Neural cell (in vitro differentiated cells): ENCODE measurements around the gene TMEM259. TPM values are rescaled to one million over a fixed set of nuclear protein-coding genes. Genes with fewer than 3 reads are reported as not detected.

Experiments
- H2AFZ ChIP-seq: fragments of 200-600, 300-800 bp; sonication (generic), shearing (Covaris generic); 2 replicates; pipeline ENCODE4 v1.6.0; 2014; ENCODE audit warnings: low read depth, mild to moderate bottlenecking, antibody characterized with exemption, low read length, moderate library complexity
- H3F3A ChIP-seq: fragments of 200-600 bp; shearing (Covaris generic); 2 replicates; pipeline ENCODE4 v1.6.1; 2016; ENCODE audit warnings: mild to moderate bottlenecking, moderate library complexity, mixed read lengths, antibody characterized with exemption, low read length; ENCODE audit not compliant: insufficient read depth, poor library complexity, severe bottlenecking
- H3K27ac ChIP-seq: fragments of 200-600, 300-800 bp; sonication (generic), shearing (Covaris generic); 2 replicates; pipeline ENCODE4 v1.5.1; 2014; ENCODE audit warnings: mild to moderate bottlenecking, low read length, moderate library complexity
- H3K27me3 ChIP-seq: fragments of 300-800, 200-600 bp; sonication (generic), shearing (Covaris generic); 2 replicates; pipeline ENCODE4 v1.6.0; 2014; ENCODE audit warnings: mild to moderate bottlenecking, low read depth, low read length, moderate library complexity; ENCODE audit not compliant: insufficient read depth
- H3K36me3 ChIP-seq: fragments of 300-800, 200-600 bp; sonication (generic), shearing (Covaris generic); 2 replicates; pipeline ENCODE4 v1.5.1; 2014; ENCODE audit warnings: mild to moderate bottlenecking, antibody characterized with exemption, low read length, moderate library complexity; ENCODE audit not compliant: insufficient read depth
- H3K4me2 ChIP-seq: fragments of 300-800, 200-600 bp; sonication (generic), shearing (Covaris generic); 2 replicates; pipeline ENCODE4 v1.6.0; 2014; ENCODE audit warnings: mild to moderate bottlenecking, low read length
- H3K4me3 ChIP-seq: fragments of 300-800, 200-600 bp; sonication (generic), shearing (Covaris generic); 2 replicates; pipeline ENCODE4 v1.5.1; 2014; ENCODE audit warnings: mild to moderate bottlenecking, low read length, moderate library complexity
- H3K79me2 ChIP-seq: fragments of 200-600 bp; shearing (Covaris generic); replicated peaks from 2 replicates; pipeline ENCODE4 v1.6.0; 2014; ENCODE audit warnings: mild to moderate bottlenecking, low read length, moderate library complexity; ENCODE audit not compliant: insufficient read depth
- H3K9ac ChIP-seq: fragments of 300-800, 200-600 bp; sonication (generic), shearing (Covaris generic); 2 replicates; pipeline ENCODE4 v1.6.1; 2016; ENCODE audit warnings: mild to moderate bottlenecking, low read length, mixed read lengths
- H3K9me2 ChIP-seq: fragments of 200-600 bp; shearing (Covaris generic); 2 replicates; pipeline ENCODE4 v1.6.1; 2016; ENCODE audit warnings: mild to moderate bottlenecking, low read length, mixed read lengths; ENCODE audit not compliant: insufficient read depth
- H3K9me3 ChIP-seq: fragments of 200-600, 300-800 bp; sonication (generic), shearing (Covaris generic); 2 replicates; pipeline ENCODE4 v1.6.1; 2016; ENCODE audit warnings: mild to moderate bottlenecking, mixed run types, low read length, moderate library complexity, mixed read lengths
- H4K20me1 ChIP-seq: fragments of 200-600 bp; shearing (Covaris generic); 2 replicates; pipeline ENCODE4 v1.6.1; 2016; ENCODE audit warnings: mild to moderate bottlenecking, mixed run types; ENCODE audit not compliant: insufficient read depth
- EP300 ChIP-seq: fragments of 450-650 bp; conservative IDR thresholded peaks from 2 replicates; pipeline ENCODE4 v1.6.1; 2014; ENCODE audit warnings: antibody characterized with exemption, mild to moderate bottlenecking, moderate library complexity; ENCODE audit not compliant: poor library complexity, severe bottlenecking
- EZH2 ChIP-seq: fragments of 200-600, 300-800 bp; shearing (Covaris generic), sonication (generic); IDR thresholded peaks from 2 replicates; pipeline ENCODE4 v1.6.1; 2014; ENCODE audit warnings: antibody characterized with exemption, low read length, borderline replicate concordance, mild to moderate bottlenecking; ENCODE audit not compliant: insufficient read depth, poor library complexity, severe bottlenecking
- MXI1 ChIP-seq: fragments of 450-650 bp; conservative IDR thresholded peaks from 2 replicates; pipeline ENCODE4 v1.6.1; 2014; ENCODE audit warnings: antibody characterized with exemption, mild to moderate bottlenecking; ENCODE audit not compliant: poor library complexity, severe bottlenecking
- POLR2AphosphoS5 ChIP-seq: IDR thresholded peaks from 2 replicates; pipeline ENCODE4 v1.6.1; 2012
- RAD21 ChIP-seq: fragments of 450-650 bp; conservative IDR thresholded peaks from 2 replicates; pipeline ENCODE4 v1.6.1; 2014; ENCODE audit warnings: antibody characterized with exemption, mild to moderate bottlenecking, moderate library complexity
- SMC3 ChIP-seq: fragments of 450-650 bp; conservative IDR thresholded peaks from 2 replicates; pipeline ENCODE4 v1.6.1; 2014; ENCODE audit warnings: antibody characterized with exemption, mild to moderate bottlenecking, moderate library complexity; ENCODE audit not compliant: poor library complexity
- TAF1 ChIP-seq: IDR thresholded peaks from 2 replicates; pipeline ENCODE4 v1.6.1; 2012; ENCODE audit warnings: low read depth
- polyA plus RNA-seq: library from polyadenylated mRNA; depleted of rRNA; stranded (reverse); fragments of >200 nt; gene quantifications from 2 replicates; pipeline ENCODE4 v1.2.3, GENCODE V29; 2014
- TF ChIP-seq, protein P1 (sequence below): fragments of 450-650 bp; IDR thresholded peaks from 2 replicates; pipeline ENCODE4 v1.5.1; 2014; ENCODE audit warnings: antibody characterized with exemption, mild to moderate bottlenecking, moderate library complexity; ENCODE audit not compliant: poor library complexity, severe bottlenecking
- TF ChIP-seq, protein P2 (sequence below): IDR thresholded peaks from 2 replicates; pipeline ENCODE4 v1.6.1; 2012; ENCODE audit warnings: borderline replicate concordance

Gene TMEM259
- polyA plus RNA-seq, 1 donor from 2014 or later = 176 TPM

DNA sequence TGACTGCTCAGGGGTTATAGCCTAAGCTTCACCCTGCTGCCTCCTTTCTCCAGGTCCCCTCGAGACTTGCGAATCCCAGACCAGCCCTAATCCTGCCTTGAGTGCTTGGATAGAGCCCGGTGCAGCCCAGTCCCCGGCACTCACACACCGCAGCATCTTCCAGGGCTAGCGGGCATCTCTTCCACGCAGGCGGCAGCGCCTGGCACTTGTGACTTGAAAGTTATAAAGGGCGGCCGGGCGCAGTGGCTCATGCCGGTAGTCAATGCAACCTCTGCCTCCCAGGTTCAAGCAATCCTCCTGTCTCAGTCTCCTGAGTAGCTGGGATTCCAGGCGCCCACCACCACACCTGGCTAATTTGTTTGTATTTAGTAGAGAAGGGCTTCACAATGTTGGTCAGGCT lies 34.8 kb downstream of the TMEM259 start:
- no peaks in the 10 kb centered on the region for H3K36me3 ChIP-seq
- no peak overlapping the region for H3K9ac ChIP-seq
- no peaks in the 10 kb centered on the region for H3K9me3 ChIP-seq
- H3K4me3 ChIP-seq = no peak overlapping the region
- H3K27me3 ChIP-seq = no peaks in the 10 kb centered on the region
- no peak overlapping the region for H3K27ac ChIP-seq
- no peak overlapping the region for H2AFZ ChIP-seq
- no peaks in the 10 kb centered on the region for H4K20me1 ChIP-seq
- TF ChIP-seq RAD21 (no peak), EZH2 (no peak), MXI1 (no peak), POLR2AphosphoS5 (no peak), TAF1 (no peak)
- TF ChIP-seq, protein P1, sequence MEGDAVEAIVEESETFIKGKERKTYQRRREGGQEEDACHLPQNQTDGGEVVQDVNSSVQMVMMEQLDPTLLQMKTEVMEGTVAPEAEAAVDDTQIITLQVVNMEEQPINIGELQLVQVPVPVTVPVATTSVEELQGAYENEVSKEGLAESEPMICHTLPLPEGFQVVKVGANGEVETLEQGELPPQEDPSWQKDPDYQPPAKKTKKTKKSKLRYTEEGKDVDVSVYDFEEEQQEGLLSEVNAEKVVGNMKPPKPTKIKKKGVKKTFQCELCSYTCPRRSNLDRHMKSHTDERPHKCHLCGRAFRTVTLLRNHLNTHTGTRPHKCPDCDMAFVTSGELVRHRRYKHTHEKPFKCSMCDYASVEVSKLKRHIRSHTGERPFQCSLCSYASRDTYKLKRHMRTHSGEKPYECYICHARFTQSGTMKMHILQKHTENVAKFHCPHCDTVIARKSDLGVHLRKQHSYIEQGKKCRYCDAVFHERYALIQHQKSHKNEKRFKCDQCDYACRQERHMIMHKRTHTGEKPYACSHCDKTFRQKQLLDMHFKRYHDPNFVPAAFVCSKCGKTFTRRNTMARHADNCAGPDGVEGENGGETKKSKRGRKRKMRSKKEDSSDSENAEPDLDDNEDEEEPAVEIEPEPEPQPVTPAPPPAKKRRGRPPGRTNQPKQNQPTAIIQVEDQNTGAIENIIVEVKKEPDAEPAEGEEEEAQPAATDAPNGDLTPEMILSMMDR = no peak
- TF ChIP-seq, protein P2, sequence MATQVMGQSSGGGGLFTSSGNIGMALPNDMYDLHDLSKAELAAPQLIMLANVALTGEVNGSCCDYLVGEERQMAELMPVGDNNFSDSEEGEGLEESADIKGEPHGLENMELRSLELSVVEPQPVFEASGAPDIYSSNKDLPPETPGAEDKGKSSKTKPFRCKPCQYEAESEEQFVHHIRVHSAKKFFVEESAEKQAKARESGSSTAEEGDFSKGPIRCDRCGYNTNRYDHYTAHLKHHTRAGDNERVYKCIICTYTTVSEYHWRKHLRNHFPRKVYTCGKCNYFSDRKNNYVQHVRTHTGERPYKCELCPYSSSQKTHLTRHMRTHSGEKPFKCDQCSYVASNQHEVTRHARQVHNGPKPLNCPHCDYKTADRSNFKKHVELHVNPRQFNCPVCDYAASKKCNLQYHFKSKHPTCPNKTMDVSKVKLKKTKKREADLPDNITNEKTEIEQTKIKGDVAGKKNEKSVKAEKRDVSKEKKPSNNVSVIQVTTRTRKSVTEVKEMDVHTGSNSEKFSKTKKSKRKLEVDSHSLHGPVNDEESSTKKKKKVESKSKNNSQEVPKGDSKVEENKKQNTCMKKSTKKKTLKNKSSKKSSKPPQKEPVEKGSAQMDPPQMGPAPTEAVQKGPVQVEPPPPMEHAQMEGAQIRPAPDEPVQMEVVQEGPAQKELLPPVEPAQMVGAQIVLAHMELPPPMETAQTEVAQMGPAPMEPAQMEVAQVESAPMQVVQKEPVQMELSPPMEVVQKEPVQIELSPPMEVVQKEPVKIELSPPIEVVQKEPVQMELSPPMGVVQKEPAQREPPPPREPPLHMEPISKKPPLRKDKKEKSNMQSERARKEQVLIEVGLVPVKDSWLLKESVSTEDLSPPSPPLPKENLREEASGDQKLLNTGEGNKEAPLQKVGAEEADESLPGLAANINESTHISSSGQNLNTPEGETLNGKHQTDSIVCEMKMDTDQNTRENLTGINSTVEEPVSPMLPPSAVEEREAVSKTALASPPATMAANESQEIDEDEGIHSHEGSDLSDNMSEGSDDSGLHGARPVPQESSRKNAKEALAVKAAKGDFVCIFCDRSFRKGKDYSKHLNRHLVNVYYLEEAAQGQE = no peak
- H3F3A ChIP-seq = no peaks in the 10 kb centered on the region
- H3K79me2 ChIP-seq = no peaks in the 10 kb centered on the region
- no peak overlapping the region for H3K4me2 ChIP-seq
- H3K9me2 ChIP-seq = no peaks in the 10 kb centered on the region

DNA sequence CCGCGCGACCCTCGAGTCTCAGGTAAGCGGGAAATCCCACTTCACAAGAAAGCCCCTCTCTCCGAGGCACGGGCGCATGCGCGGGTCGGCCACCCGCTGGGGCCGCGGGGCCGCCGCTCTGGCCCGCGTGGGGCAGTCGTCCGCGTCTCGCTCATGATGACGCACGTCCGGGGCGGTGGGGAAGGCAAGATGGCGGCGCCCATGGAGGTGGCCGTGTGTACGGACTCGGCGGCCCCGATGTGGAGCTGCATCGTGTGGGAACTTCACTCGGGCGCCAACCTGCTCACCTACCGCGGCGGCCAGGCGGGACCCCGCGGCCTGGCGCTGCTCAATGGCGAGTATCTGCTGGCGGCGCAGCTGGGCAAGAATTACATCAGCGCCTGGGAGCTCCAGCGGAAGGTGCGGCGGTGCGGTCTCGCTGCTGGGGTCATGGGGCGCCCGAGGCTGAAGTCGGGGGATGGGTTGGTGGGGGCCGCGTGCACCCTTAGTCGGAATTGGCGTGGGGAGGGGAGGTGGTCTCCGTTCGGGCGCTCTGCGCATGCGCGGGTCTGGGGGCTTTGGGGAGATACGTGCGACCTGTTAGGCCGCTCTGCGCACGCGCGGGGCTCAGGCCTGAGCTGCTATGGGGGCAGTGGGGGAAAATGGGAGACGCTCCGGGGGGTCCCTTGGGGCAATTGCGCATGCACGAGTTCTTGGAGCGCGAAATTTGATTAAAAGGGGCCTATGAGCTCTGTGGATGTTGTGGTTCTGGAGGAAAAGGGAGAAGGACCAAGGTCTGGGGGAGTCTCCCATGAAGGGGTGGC lies 36.6 kb downstream of the TMEM259 start, which contains the start of gene WDR18:
TSS of gene WDR18 (plus strand) at position 181 of the 803 bp plus-strand sequence. CDS start at position 190, 9 bp downstream.
- no peaks in the 10 kb centered on the region for H4K20me1 ChIP-seq
- no peaks in the 10 kb centered on the region for H3K36me3 ChIP-seq
- H3K79me2 ChIP-seq = no peaks in the 10 kb centered on the region
- peak within 1 kb of the TSS; percentile 95 for H3K4me3 ChIP-seq
- TF ChIP-seq RAD21 (peak; percentile 12), SMC3 (peak; percentile 36), POLR2AphosphoS5 (peak; percentile 93), EZH2 (no peak), TAF1 (no peak), EP300 (peak; percentile 70), MXI1 (peak; percentile 99)
- TF ChIP-seq, protein P2 = peak; percentile 62
- TF ChIP-seq, protein P1 = peak; percentile 50
- H3K4me2 ChIP-seq = peak within 1 kb of the TSS; percentile 63
- H3K9ac ChIP-seq = peak within 1 kb of the TSS; percentile 94
- H3K9me3 ChIP-seq = no peaks in the 10 kb centered on the region
- H3K9me2 ChIP-seq = no peaks in the 10 kb centered on the region
- H3F3A ChIP-seq = no peaks in the 10 kb centered on the region
- H2AFZ ChIP-seq = peak within 1 kb of the TSS; percentile 82
- H3K27me3 ChIP-seq = no peaks in the 10 kb centered on the region
- H3K27ac ChIP-seq = peak within 1 kb of the TSS; percentile 96
